Skeletal muscle tissue (tissue), 4 donors: ENCODE results near the gene ABHD2. TPM values are rescaled to one million over a fixed set of nuclear protein-coding genes. Genes with fewer than 3 reads are reported as not detected.

Experiments
- H3K27ac ChIP-seq: one replicate; pipeline ENCODE4 v1.7.0; 2013; ENCODE audit warnings: mild to moderate bottlenecking, low read depth, low read length, inconsistent platforms
- H3K27me3 ChIP-seq, 3 donors: one replicate each; pipeline ENCODE4 v1.7.0; 2013; ENCODE audit warnings: low read length in 3 of 3; ENCODE audit not compliant: control insufficient read depth in 3 of 3, insufficient read depth in 3 of 3
- H3K36me3 ChIP-seq, 3 donors: one replicate each; pipeline ENCODE4 v1.7.0; 2013; ENCODE audit warnings: low read length in 3 of 3; ENCODE audit not compliant: control insufficient read depth in 3 of 3, insufficient read depth in 3 of 3
- H3K4me1 ChIP-seq, 3 donors: one replicate each; pipeline ENCODE4 v1.7.0; 2013; ENCODE audit warnings: low read length in 3 of 3, mild to moderate bottlenecking in 3 of 3; ENCODE audit not compliant: control insufficient read depth in 3 of 3, insufficient read depth in 3 of 3
- H3K4me3 ChIP-seq, 3 donors: one replicate each; pipeline ENCODE4 v1.7.0; 2013; ENCODE audit warnings: low read length in 3 of 3
- H3K9ac ChIP-seq, 3 donors: one replicate each; pipeline ENCODE4 v1.7.0; 2013; ENCODE audit warnings: low read length in 3 of 3, mild to moderate bottlenecking in 3 of 3, moderate library complexity in 2 of 3, low read depth in 1 of 3
- H3K9me3 ChIP-seq, 3 donors: one replicate each; pipeline ENCODE4 v1.7.0; 2013; ENCODE audit warnings: low read length in 3 of 3; ENCODE audit not compliant: control insufficient read depth in 3 of 3
- total RNA-seq: library from RNA; depleted of rRNA; stranded (reverse); fragments of >200 nt; gene quantifications from one replicate; pipeline ENCODE4 v1.2.3, GENCODE V29; 2014
- donor health status: Osteomylitis.

The ABHD2 gene
- total RNA-seq, 1 donor from 2014 or later = 23.0 TPM

DNA sequence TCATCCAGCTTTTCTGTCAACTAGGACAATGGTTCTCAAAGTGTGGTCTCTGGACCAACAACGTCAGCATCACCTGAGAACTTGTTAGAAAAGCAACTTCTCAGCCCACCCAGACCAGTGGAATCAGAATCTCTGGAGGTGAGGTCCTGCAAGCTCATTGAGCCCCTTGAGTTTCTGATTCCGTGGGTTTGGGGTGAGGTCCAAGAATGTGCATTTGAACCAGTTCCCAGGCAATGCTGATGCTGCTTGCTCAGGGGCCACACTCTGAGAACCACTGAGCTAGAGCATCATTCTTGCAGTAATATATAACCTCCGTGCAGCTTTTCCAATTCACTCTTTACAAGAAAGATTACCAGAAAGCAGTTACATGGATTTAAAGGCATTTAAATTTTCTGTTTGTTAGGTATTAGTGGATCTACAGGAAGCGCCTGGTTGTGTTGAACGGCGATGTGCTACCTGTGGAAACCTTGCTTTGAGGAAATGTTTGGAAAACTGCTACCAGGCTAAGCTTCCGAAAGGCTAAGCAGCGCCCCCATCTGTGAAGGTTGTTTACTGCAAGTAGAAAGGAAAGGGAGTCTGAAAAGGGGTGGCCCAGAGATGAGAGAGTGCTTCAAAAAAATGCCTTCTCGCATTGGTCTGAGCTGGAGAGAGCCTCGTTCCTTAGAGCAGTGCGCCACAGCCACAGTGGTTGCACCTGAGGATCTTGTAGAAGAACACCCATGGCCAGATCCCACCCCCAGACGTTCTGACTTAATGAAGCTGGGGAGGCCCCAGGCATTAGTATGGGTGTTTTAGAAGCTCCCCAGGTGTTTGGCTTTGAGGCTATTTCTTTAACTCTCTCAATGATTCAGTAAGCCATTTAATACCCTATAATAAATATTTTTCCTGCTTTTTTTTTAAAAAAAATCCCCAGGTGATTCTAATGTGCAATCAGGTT is 83.1 kb downstream of the ABHD2 start:
- peaks cover 8 to 13% (median 8%) of the 10 kb centered on the region in 3 donors for H3K36me3 ChIP-seq
- H3K9ac ChIP-seq = no peak overlapping the region
- H3K4me1 ChIP-seq = peaks cover 17 to 27% (median 20%) of the 10 kb centered on the region in 3 donors
- H3K4me3 ChIP-seq = no peak overlapping the region
- no peaks in the 10 kb centered on the region for H3K9me3 ChIP-seq
- no peaks in the 10 kb centered on the region for H3K27me3 ChIP-seq
- H3K27ac ChIP-seq = no peak overlapping the region

DNA sequence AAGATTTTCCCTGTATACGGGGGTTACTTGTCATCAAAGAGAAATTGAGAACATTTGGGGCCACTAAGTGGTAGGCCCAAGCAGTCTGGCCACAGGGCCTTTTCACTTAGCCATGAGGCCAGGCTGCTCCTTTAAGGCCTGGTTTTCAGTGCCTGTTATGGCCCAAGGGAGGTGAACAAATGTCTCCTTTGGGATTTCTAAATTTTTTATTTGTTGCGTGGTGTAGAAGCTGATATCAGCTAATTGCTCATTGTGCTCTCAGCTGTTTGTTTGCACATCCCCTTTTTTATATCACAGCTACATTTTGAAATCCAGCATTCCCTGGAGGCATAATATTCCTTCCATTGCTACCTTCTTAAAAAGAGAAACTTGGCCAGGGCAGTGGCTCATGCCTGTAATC is 84.7 kb downstream of the ABHD2 start:
- H3K36me3 ChIP-seq = peaks cover 9 to 16% (median 13%) of the 10 kb centered on the region in 3 donors
- no peaks in the 10 kb centered on the region for H3K9me3 ChIP-seq
- no peak overlapping the region for H3K4me3 ChIP-seq
- no peak overlapping the region for H3K9ac ChIP-seq
- no peak overlapping the region for H3K27ac ChIP-seq
- H3K4me1 ChIP-seq = peaks cover 5 to 15% (median 12%) of the 10 kb centered on the region in 3 donors
- H3K27me3 ChIP-seq = no peaks in the 10 kb centered on the region

DNA sequence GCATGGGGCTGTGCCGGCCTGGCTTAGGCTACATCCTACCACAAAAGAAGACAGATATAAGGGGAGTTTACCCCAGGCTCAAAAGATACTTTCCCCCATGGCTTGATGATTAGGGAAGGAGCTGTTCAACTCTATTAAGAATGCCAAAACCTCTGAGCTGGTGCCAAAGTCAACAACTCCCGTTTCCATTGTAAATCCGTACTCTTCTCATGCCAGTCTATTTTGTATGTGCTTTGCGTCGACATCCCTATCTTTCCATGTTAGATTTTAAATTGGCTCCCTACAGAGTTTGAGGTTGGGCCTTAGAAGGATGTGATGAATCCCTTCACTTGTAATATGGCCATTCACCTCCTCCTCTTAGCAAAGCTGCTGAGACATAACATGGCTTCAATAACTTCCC is 86.2 kb downstream of the ABHD2 start:
- Histone ChIP-seq H3K4me1 (peaks cover 0 to 13% (median 0%) of the 10 kb centered on the region in 3 donors), H3K27me3 (no peaks in the 10 kb centered on the region), H3K9me3 (no peaks in the 10 kb centered on the region), H3K36me3 (peaks cover 16 to 24% (median 21%) of the 10 kb centered on the region in 3 donors), H3K9ac (no peak overlapping the region), H3K27ac (no peak overlapping the region), H3K4me3 (no peak overlapping the region)

DNA sequence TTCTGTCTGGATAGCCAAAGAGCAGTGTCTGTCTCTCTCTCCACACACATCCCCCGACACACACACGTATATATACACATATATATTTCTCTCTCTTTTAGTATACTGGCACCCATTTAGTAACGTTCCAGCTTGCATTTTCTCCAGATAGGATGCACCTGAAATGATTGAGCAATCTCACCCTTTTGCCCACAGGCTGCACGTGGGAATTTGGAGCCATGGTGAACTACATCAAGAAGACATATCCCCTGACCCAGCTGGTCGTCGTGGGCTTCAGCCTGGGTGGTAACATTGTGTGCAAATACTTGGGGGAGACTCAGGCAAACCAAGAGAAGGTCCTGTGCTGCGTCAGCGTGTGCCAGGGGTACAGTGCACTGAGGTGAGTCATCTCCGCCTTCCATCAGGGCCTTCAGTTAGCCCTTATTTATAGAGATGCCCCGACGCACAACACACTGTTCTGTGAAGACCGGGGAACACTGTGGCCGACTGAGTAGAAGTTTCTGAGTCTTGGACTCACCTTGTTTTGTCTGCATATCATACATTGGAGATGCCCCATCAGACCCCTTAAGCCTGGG is 87.4 kb downstream of the ABHD2 start:
- no peak overlapping the region for H3K4me3 ChIP-seq
- H3K27ac ChIP-seq = no peak overlapping the region
- H3K4me1 ChIP-seq = peaks cover 0 to 13% (median 0%) of the 10 kb centered on the region in 3 donors
- no peaks in the 10 kb centered on the region for H3K9me3 ChIP-seq
- H3K27me3 ChIP-seq = no peaks in the 10 kb centered on the region
- peaks cover 16 to 27% (median 23%) of the 10 kb centered on the region in 3 donors for H3K36me3 ChIP-seq
- no peak overlapping the region for H3K9ac ChIP-seq

DNA sequence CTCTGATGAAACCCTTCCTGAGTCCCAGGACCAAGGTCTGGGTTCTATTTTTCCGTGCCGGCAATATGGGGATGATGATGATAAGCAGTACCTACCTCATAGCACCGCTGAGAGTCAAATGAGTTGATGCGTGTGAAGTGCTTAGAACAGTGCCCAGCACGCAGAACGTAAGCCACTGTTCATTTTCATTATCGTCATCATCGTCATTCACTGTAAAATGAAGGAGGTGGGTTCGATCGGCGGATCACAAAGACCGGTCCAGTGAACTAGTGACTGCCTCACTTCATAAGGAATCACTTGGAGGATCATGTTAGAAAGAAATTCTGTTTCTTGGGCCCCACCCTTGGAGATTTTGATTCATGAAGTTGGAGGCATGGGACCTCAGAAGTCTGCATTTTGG is 88.9 kb downstream of the ABHD2 start:
- Histone ChIP-seq H3K4me3 (no peak overlapping the region), H3K36me3 (peaks cover 16 to 27% (median 24%) of the 10 kb centered on the region in 3 donors), H3K4me1 (peaks cover 0 to 13% (median 0%) of the 10 kb centered on the region in 3 donors), H3K9me3 (no peaks in the 10 kb centered on the region), H3K27ac (no peak overlapping the region), H3K9ac (peak overlapping the region in 1 of 3 donors; percentile 18), H3K27me3 (no peaks in the 10 kb centered on the region)

DNA sequence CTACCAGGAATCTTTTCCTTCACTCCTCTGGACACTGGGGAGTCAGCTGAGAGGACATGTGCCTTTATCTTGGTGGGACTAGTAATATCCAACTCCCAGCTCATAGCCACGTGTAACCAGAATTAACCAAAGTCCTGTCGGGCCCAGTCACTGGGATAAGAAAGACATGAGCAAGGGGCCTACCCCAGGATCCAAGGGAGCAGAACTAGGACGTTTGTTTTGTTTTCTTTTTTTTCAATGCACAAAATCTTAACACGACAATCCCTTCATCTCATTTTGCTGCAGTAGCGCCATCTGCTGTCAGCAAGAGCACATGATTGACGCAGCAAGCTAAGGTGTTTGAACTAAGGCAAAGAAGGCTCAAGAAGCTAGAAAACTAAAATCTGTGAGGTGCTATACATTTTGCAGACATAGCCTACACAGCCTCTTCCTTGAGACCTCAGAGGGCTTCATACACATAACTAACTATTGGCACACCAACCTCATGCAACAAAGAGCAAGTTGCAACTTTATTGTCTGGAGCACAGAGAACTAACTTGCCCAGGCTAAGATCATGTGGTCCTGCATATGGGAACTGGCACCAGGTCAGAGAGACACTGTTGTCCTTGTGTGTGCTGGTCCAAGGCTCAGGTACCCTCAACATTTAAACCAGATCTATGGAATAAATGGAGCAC is 89.5 kb downstream of the ABHD2 start:
- Histone ChIP-seq H3K9me3 (no peaks in the 10 kb centered on the region), H3K27me3 (no peaks in the 10 kb centered on the region), H3K27ac (no peak overlapping the region), H3K9ac (peak overlapping the region in 1 of 3 donors; percentile 18), H3K4me1 (peaks cover 0 to 13% (median 0%) of the 10 kb centered on the region in 3 donors), H3K36me3 (peaks cover 16 to 27% (median 25%) of the 10 kb centered on the region in 3 donors), H3K4me3 (no peak overlapping the region)

DNA sequence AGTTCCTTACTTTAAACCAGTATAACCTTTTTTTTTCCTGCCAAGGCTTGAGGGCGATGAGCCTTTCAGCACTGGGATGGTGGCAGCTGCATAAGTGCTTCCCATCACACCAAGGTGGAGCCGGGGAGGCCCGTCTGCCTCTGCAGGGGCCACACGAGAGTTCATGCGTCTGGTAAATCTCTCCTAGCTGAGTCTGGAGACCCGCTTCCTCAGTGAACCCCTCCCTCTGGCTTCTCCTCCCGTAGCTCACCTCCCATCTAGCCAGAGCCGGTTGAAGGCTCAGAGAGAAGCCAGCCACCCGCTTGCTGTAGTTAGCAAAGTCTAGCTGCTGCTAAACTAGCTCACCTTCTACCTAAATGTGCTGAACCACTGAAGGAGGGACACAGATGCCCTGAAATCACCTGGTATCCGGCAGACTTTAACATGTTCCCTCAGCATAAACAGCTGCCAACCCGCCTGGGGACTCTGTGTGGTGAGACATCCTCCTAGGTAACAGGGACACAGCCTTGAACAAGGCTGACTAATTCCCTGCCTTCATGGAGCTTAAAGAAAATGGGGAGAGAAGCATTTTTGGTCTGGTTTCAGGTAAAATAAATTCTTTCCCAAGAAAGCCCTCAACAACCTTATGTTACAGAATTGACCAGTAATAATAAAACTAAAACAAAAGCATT is 90.2 kb downstream of the ABHD2 start:
- H3K9ac ChIP-seq = peak overlapping the region in 1 of 3 donors; percentile 10
- H3K4me1 ChIP-seq = peaks cover 0 to 13% (median 0%) of the 10 kb centered on the region in 3 donors
- peaks cover 16 to 27% (median 25%) of the 10 kb centered on the region in 3 donors for H3K36me3 ChIP-seq
- H3K27me3 ChIP-seq = no peaks in the 10 kb centered on the region
- no peak overlapping the region for H3K4me3 ChIP-seq
- no peak overlapping the region for H3K27ac ChIP-seq
- H3K9me3 ChIP-seq = no peaks in the 10 kb centered on the region

DNA sequence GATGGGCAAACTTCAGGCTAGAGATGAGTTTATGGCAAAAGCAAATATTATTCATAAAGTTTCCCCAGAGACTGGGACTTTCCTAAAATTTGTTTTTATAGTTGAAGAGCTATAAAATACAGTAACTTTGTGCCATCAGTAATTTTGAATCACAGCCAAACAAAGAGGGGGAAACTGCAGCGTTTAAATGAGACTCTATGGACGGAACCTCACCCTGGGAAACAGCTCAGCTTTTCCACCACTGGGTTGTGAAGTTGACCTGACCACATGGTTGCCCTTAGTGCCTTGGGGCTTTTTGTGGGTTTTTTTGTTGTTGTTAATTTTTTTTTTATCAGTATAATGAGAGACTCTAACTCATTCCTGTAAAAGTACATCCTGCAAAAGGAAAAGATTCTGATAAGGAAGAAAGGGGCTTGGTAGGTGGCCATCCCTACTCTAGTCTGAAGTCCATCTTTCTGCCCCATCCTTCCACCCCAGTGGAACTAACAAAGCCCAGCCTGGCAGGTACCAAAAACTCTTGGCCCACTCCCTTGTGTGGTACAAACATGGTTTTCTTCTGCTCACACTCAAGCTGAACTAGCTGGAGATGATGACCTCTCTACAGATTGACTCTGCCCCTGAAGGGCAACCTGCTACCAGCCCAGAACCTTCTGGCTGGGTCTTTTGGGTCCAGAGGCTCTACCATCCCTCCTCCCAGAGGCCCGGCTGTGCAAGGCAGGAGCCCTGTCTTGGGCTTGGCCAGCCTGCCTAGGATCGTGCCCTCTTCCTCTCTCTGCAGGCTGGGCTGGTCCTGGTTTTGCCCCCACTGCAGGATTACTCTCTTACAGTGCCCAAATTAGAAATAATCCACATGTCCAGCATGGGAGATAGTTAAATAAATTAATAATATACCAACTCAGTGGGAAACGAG is 92.0 kb downstream of the ABHD2 start:
- no peak overlapping the region for H3K27ac ChIP-seq

DNA sequence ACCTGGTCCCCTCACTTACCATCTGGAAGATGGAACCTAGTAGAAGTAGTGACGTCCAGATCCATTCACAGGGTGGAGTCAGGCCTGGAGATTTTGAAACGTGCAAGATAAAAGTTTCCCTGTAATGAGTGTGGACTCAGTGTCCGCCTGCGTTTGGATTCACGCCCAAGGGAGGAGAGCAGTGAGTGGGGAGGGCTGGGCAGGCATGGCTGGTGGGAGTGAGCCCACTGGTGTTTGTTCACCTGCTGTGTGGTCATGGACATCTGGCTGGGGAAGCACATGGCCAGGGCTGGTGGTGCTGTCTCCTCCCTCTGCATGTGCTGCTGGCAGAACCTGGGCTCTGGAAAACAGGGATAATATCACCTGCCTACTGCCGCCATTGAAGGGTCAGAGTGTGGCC is 96.1 kb downstream of the ABHD2 start:
- H3K9me3 ChIP-seq = no peaks in the 10 kb centered on the region
- H3K4me1 ChIP-seq = no peaks in the 10 kb centered on the region
- no peak overlapping the region for H3K4me3 ChIP-seq
- peak overlapping the region in 1 of 3 donors; percentile 25 for H3K9ac ChIP-seq
- H3K36me3 ChIP-seq = peaks cover 41 to 47% (median 43%) of the 10 kb centered on the region in 3 donors
- no peak overlapping the region for H3K27ac ChIP-seq
- H3K27me3 ChIP-seq = no peaks in the 10 kb centered on the region

More for the DNA sequence above, 92.0 kb downstream of the ABHD2 start:
- peaks cover 24 to 35% (median 34%) of the 10 kb centered on the region in 3 donors for H3K36me3 ChIP-seq
- no peaks in the 10 kb centered on the region for H3K9me3 ChIP-seq
- peaks cover 0 to 10% (median 0%) of the 10 kb centered on the region in 3 donors for H3K4me1 ChIP-seq
- H3K27me3 ChIP-seq = no peaks in the 10 kb centered on the region
- no peak overlapping the region for H3K4me3 ChIP-seq
- no peak overlapping the region for H3K9ac ChIP-seq
